Endodermal cell (in vitro differentiated cells): Measurements from ENCODE around the gene MAB21L3. TPM values are rescaled to one million over a fixed set of nuclear protein-coding genes. Genes with fewer than 3 reads are reported as not detected.

ENCODE experiments used
- DNase-seq: peaks from one replicate; pipeline ENCODE4 v3.0.0-alpha.2; 2017
- H3K27ac ChIP-seq: 2 replicates; pipeline ENCODE4 v1.5.1; 2013; ENCODE audit warnings: mild to moderate bottlenecking, low read depth, low read length, moderate library complexity
- H3K27me3 ChIP-seq: 2 replicates; pipeline ENCODE4 v1.6.1; 2013; ENCODE audit warnings: mild to moderate bottlenecking, low read length, moderate library complexity; ENCODE audit not compliant: insufficient read depth, control insufficient read depth, poor library complexity, severe bottlenecking
- H3K36me3 ChIP-seq: 2 replicates; pipeline ENCODE4 v1.7.0; 2013; ENCODE audit warnings: mild to moderate bottlenecking, low read length, moderate library complexity; ENCODE audit not compliant: control insufficient read depth, insufficient read depth
- H3K4me1 ChIP-seq: one replicate; pipeline ENCODE4 v1.7.0; 2013; ENCODE audit warnings: low read length; ENCODE audit not compliant: control insufficient read depth, insufficient read depth
- H3K4me3 ChIP-seq: 2 replicates; pipeline ENCODE4 v1.5.1; 2013; ENCODE audit warnings: mild to moderate bottlenecking, low read length, moderate library complexity
- H3K9ac ChIP-seq: 2 replicates; pipeline ENCODE4 v1.6.1; 2013; ENCODE audit warnings: mild to moderate bottlenecking, low read length, moderate library complexity; ENCODE audit not compliant: poor library complexity, severe bottlenecking; ENCODE audit errors: extremely low read depth
- H3K9me3 ChIP-seq: 2 replicates; pipeline ENCODE4 v1.6.1; 2013; ENCODE audit warnings: mild to moderate bottlenecking, low read length, moderate library complexity; ENCODE audit not compliant: control insufficient read depth
- H3K27ac Mint-ChIP-seq: 2 replicates; pipeline ENCODE4 v1.8.0; 2020; ENCODE audit warnings: mixed read lengths
- H3K27me3 Mint-ChIP-seq: 2 replicates; pipeline ENCODE4 v1.8.0; 2021; ENCODE audit warnings: mild to moderate bottlenecking, mixed read lengths; ENCODE audit not compliant: insufficient read depth
- H3K36me3 Mint-ChIP-seq: 2 replicates; pipeline ENCODE4 v1.8.0; 2020; ENCODE audit warnings: low read depth, mixed read lengths
- H3K4me1 Mint-ChIP-seq: 2 replicates; pipeline ENCODE4 v1.8.0; 2020; ENCODE audit warnings: mixed read lengths
- H3K4me3 Mint-ChIP-seq: 2 replicates; pipeline ENCODE4 v1.8.0; 2020; ENCODE audit warnings: mild to moderate bottlenecking, moderate library complexity, mixed read lengths
- H3K9me3 Mint-ChIP-seq: 2 replicates; pipeline ENCODE4 v1.8.0; 2020; ENCODE audit warnings: mild to moderate bottlenecking, mixed read lengths
- WGBS, 2 experiments: methylation state at CpG; one replicate each; pipeline versions ENCODE4 v1.1.5 to v1.1.7; 2013; ENCODE audit warnings: missing lambda C conversion rate in 2 of 2, mixed read lengths in 1 of 2; ENCODE audit not compliant: insufficient coverage in 1 of 2, insufficient read length in 1 of 2; 5-methylcytosine and 5-hydroxymethylcytosine counted together
- total RNA-seq, 2 donors: library from RNA; stranded (reverse); fragmentation: NEBNext Ultra II Directional in 1 of 2; extraction: Animal tissue kit (Norgen Biotek cat#: 25700) in 1 of 2; gene quantifications; 2 replicates in 1 of 2; 3 replicates in 1 of 2; pipeline ENCODE4 v1.2.1, GENCODE V29; 2021
- TF ChIP-seq, protein P1 (sequence below): fragments of 200-600 bp; sonication (generic); conservative IDR thresholded peaks from 2 replicates; pipeline ENCODE4 v1.5.0; 2021; ENCODE audit warnings: antibody characterized with exemption, mild to moderate bottlenecking

Gene MAB21L3
- total RNA-seq, 2 donors from 2014 or later: 0.09 TPM; not detected in 1

DNA sequence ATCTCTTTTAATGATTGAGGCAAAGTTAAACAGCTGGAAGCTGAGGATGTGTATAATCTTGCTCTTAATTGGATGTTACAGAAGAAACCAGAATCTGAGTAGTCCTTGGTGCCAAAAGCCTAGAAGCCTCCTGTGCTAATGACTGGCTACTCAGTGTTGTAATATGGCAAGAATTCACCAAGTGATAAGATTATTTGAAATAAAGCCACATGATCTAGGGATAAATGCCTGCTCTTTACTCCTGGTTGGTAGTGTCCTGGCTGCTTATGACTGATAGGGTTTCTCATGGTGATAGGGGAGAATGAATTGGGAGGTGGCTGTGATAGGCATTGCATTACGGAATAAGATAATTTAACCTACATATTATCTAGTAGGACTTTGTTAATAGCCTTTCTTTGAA, 13.6 kb upstream of the MAB21L3 start:
- H3K36me3 Mint-ChIP-seq: peaks cover 6% of the 10 kb centered on the region
- Histone ChIP-seq H3K36me3 (no peaks in the 10 kb centered on the region), H3K27ac (no peak overlapping the region), H3K27me3 (no peaks in the 10 kb centered on the region), H3K9me3 (peaks cover 31% of the 10 kb centered on the region), H3K9ac (no peak overlapping the region), H3K4me1 (no peaks in the 10 kb centered on the region), H3K4me3 (no peak overlapping the region)
- H3K27me3 Mint-ChIP-seq: no peaks in the 10 kb centered on the region
- H3K4me1 Mint-ChIP-seq: no peaks in the 10 kb centered on the region
- H3K27ac Mint-ChIP-seq: no peak overlapping the region
- no peak for DNase-seq
- H3K9me3 Mint-ChIP-seq: peaks cover 24% of the 10 kb centered on the region
- H3K4me3 Mint-ChIP-seq: no peak overlapping the region
- no CpG with 5 or more reads among the region's 1 CpG for WGBS, 2 experiments
- TF ChIP-seq, protein P1, sequence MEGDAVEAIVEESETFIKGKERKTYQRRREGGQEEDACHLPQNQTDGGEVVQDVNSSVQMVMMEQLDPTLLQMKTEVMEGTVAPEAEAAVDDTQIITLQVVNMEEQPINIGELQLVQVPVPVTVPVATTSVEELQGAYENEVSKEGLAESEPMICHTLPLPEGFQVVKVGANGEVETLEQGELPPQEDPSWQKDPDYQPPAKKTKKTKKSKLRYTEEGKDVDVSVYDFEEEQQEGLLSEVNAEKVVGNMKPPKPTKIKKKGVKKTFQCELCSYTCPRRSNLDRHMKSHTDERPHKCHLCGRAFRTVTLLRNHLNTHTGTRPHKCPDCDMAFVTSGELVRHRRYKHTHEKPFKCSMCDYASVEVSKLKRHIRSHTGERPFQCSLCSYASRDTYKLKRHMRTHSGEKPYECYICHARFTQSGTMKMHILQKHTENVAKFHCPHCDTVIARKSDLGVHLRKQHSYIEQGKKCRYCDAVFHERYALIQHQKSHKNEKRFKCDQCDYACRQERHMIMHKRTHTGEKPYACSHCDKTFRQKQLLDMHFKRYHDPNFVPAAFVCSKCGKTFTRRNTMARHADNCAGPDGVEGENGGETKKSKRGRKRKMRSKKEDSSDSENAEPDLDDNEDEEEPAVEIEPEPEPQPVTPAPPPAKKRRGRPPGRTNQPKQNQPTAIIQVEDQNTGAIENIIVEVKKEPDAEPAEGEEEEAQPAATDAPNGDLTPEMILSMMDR: no peak

DNA sequence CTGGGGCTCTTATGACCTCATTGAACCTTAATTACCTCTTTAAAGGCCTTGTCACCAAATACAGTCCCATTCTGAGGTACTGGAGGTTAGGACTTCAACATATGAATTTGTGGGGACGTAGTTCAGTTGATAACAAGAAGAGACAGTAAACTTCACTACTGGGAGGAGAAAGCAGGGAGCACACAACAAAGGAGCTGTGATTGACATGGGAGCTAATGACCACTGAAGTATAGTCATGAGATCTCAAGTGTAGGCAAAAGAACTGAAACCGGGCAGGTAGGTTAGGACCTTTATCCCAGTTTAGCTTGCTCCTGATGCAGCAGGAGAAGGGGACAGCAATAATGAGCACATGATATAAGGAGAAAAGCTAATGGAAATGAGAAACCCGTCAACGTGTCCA, 11.8 kb upstream of the MAB21L3 start:
- H3K27ac Mint-ChIP-seq: no peak overlapping the region
- H3K9me3 Mint-ChIP-seq: peaks cover 14% of the 10 kb centered on the region
- 90 to 91% methylated on average over 4 of the region's 4 CpGs for WGBS, 2 experiments
- DNase-seq: no peak
- Histone ChIP-seq H3K27ac (no peak overlapping the region), H3K4me3 (no peak overlapping the region), H3K27me3 (no peaks in the 10 kb centered on the region), H3K36me3 (no peaks in the 10 kb centered on the region), H3K9me3 (peaks cover 26% of the 10 kb centered on the region), H3K9ac (no peak overlapping the region), H3K4me1 (no peaks in the 10 kb centered on the region)
- no peaks in the 10 kb centered on the region for H3K27me3 Mint-ChIP-seq
- no peak overlapping the region for H3K4me3 Mint-ChIP-seq
- no peaks in the 10 kb centered on the region for H3K4me1 Mint-ChIP-seq
- peaks cover 4% of the 10 kb centered on the region for H3K36me3 Mint-ChIP-seq
- TF ChIP-seq, protein P1: no peak

DNA sequence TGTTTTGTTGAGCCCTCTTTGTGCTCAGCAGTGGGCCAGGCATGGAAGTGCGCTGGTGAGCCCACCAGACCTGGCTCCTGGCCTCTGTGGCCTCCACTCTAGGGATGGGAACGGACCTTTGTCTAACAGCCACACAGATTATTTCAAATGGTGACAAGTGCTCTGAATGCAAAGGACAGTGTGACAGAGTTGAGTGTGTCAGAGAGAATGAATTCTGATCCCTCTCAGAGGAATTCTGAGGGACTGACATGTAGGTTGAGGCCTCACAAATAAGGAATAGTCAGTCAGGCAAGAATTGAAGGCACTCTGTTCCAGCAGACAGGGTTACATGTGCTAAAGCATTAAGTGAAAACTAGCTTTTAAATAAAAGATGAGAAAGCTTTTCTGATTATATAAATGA, 11.3 kb upstream of the MAB21L3 start:
- WGBS, 2 experiments: 95% methylated on average over 2 of the region's 2 CpGs; no CpG with 5 or more reads in 1 of the 2 experiments
- TF ChIP-seq, protein P1: no peak

More for the DNA sequence above, 11.3 kb upstream of the MAB21L3 start:
- Mint-ChIP-seq H3K27ac (no peak overlapping the region), H3K9me3 (peaks cover 13% of the 10 kb centered on the region), H3K36me3 (peaks cover 3% of the 10 kb centered on the region), H3K27me3 (no peaks in the 10 kb centered on the region), H3K4me1 (no peaks in the 10 kb centered on the region), H3K4me3 (no peak overlapping the region)
- H3K36me3 ChIP-seq: no peaks in the 10 kb centered on the region
- H3K27ac ChIP-seq: no peak overlapping the region
- no peak overlapping the region for H3K9ac ChIP-seq
- DNase-seq: no peak
- peaks cover 21% of the 10 kb centered on the region for H3K9me3 ChIP-seq
- no peaks in the 10 kb centered on the region for H3K4me1 ChIP-seq
- H3K4me3 ChIP-seq: no peak overlapping the region
- no peaks in the 10 kb centered on the region for H3K27me3 ChIP-seq
